ENCODE data around the gene B3GAT2. TPM values are rescaled to one million over a fixed set of nuclear protein-coding genes. Genes with fewer than 3 reads are reported as not detected.

B3GAT2 gene
- total RNA-seq, 6 experiments from 2014 or later = not detected

GRCh38 chr6:70849348-70850069 is 107.4 kb downstream of the B3GAT2 start:
- no peak for DNase-seq
- Mint-ChIP-seq H3K36me3 (ENCODE audit: low read depth) (no peaks in the 10 kb centered on the region), H3K4me1 (ENCODE audit: low read depth) (peaks cover 12% of the 10 kb centered on the region; the same call in 1 of the 2 replicates), H3K27me3 (ENCODE audit: insufficient read depth) (no peaks in the 10 kb centered on the region), H3K9me3 (no peaks in the 10 kb centered on the region), H3K27ac (no peak overlapping the region; the same call in 1 of the 2 replicates), H3K4me3 (no peak overlapping the region)
- no peak for TF ChIP-seq CTCF (IDR thresholded peaks at IDR 0.05)

- Mint-ChIP-seq H3K4me3 (no peak overlapping the region), H3K9me3 (no peaks in the 10 kb centered on the region), H3K27me3 (ENCODE audit: insufficient read depth) (no peaks in the 10 kb centered on the region), H3K27ac (no peak overlapping the region), H3K4me1 (ENCODE audit: low read depth) (peaks cover 12% of the 10 kb centered on the region; the same call in 1 of the 2 replicates), H3K36me3 (ENCODE audit: low read depth) (no peaks in the 10 kb centered on the region)
- no peak for DNase-seq
- TF ChIP-seq CTCF (IDR thresholded peaks at IDR 0.05) = no peak
Measured at GRCh38 chr6:70847106-70848084, 109.5 kb downstream of the B3GAT2 start.

- H3K9me3 Mint-ChIP-seq = no peaks in the 10 kb centered on the region
- no peaks in the 10 kb centered on the region for H3K27me3 Mint-ChIP-seq (ENCODE audit: insufficient read depth)
- no peak for DNase-seq
- no peaks in the 10 kb centered on the region for H3K36me3 Mint-ChIP-seq (ENCODE audit: low read depth)
- no peak overlapping the region for H3K4me3 Mint-ChIP-seq
- no peak for TF ChIP-seq CTCF (IDR thresholded peaks at IDR 0.05)
- no peak overlapping the region for H3K27ac Mint-ChIP-seq
- H3K4me1 Mint-ChIP-seq (ENCODE audit: low read depth) = peaks cover 12% of the 10 kb centered on the region; the same call in 1 of the 2 replicates
Measured at GRCh38 chr6:70846207-70846835, 110.5 kb downstream of the B3GAT2 start.

GRCh38 chr6:70844301-70844700 is 112.6 kb downstream of the B3GAT2 start:
- no peak overlapping the region for H3K4me3 Mint-ChIP-seq
- H3K9me3 Mint-ChIP-seq = no peaks in the 10 kb centered on the region
- no peak for TF ChIP-seq CTCF (IDR thresholded peaks at IDR 0.05)
- H3K4me1 Mint-ChIP-seq (ENCODE audit: low read depth) = peaks cover 8% of the 10 kb centered on the region; the same call in 1 of the 2 replicates
- H3K27me3 Mint-ChIP-seq (ENCODE audit: insufficient read depth) = no peaks in the 10 kb centered on the region; the same call in 1 of the 2 replicates
- DNase-seq = no peak
- no peaks in the 10 kb centered on the region for H3K36me3 Mint-ChIP-seq (ENCODE audit: low read depth)
- no peak overlapping the region for H3K27ac Mint-ChIP-seq

- peaks cover under 1% of the 10 kb centered on the region; the same call in 1 of the 2 replicates for H3K4me1 Mint-ChIP-seq (ENCODE audit: low read depth)
- TF ChIP-seq CTCF (IDR thresholded peaks at IDR 0.05) = no peak
Measured at GRCh38 chr6:70843328-70843918, 113.4 kb downstream of the B3GAT2 start.

More at GRCh38 chr6:70843328-70843918, 113.4 kb downstream of the B3GAT2 start:
- Mint-ChIP-seq H3K27me3 (ENCODE audit: insufficient read depth) (no peaks in the 10 kb centered on the region; the same call in 1 of the 2 replicates), H3K27ac (no peak overlapping the region), H3K36me3 (ENCODE audit: low read depth) (no peaks in the 10 kb centered on the region), H3K9me3 (no peaks in the 10 kb centered on the region), H3K4me3 (no peak overlapping the region)
- no peak for DNase-seq
